Measurements from ENCODE around the gene ATG9B.
A peak's percentile ranks its signal among the peaks of the same experiment; 100 is the strongest.

ATG9B gene

DNA sequence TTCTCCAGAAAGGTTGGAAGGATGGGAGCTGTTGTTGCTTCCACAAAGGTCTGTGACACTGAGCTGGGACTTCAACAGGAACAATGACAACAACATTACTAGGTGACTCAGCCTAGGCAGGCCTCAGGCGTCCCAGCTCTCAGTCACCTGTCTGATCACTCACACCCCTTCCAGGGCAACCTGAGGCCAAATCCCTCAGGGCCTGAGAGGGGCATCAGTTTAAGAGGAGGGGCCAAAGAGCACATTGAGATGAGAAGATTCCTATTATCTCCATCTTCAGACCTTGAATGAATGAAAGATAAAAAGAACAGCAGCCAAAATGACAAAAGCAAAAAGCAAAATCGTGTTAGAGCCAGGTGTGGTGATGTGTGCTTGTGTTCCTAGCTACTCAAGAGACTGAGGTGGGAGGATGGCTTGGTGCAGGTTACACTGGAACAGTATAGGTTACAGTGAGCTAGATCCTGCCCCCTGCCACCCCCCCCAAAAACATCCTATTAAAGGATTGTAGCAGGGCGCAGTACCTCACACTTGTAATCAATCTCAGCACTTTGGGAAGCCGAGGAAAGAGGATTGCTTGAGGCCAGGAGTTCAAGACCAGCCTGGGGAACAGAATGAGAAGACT, at the start of gene ATG9B:
ATG9B (minus strand) TSS at position 60 of the 622 bp plus-strand sequence. CDS start 71 bp downstream, outside the sequence.
- DNase-seq: no peak

- DNase-seq: no peak
These were observed 49.7 kb upstream of the ATG9B start for GRCh38 chr7:151073990-151074389.

DNA sequence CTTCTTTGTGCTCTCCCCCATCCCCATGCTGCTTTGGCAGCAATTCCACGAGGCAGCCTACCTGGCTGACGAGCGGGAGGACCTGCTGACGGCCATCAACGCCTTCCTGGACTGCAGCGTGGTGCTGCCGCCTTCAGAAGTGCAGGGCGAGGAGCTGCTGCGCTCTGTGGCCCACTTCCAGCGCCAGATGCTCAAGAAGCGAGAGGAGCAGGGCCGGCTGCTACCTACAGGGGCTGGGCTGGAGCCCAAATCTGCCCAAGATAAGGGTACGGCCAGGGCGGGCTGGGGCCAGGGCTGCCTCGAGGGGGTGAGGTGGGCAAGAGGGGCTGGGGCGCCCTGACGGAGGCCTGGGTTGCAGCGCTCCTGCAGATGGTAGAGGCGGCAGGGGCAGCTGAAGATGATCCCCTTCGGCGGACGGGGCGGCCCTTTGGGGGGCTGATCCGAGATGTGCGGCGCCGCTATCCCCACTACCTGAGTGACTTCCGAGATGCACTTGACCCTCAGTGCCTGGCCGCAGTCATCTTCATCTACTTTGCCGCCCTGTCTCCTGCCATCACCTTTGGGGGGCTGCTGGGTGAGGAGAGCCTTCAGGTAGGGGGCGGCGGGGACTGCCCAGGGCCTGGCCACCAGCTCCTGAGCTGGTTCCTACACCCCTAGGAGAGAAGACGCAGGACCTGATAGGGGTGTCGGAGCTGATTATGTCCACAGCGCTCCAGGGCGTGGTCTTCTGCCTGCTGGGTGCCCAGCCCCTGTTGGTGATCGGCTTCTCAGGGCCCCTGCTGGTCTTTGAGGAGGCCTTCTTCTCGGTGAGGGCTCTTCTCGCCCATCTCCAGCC, 47.0 kb upstream of the ATG9B start:
- DNase-seq: no peak

GRCh38 chr7:151070574-151070960, 46.3 kb upstream of the ATG9B start:
- no peak for DNase-seq

GRCh38 chr7:151069841-151070573, 45.7 kb upstream of the ATG9B start:
- no peak for DNase-seq

- DNase-seq: no peak
These were observed 43.9 kb upstream of the ATG9B start for GRCh38 chr7:151068069-151068773.

DNA sequence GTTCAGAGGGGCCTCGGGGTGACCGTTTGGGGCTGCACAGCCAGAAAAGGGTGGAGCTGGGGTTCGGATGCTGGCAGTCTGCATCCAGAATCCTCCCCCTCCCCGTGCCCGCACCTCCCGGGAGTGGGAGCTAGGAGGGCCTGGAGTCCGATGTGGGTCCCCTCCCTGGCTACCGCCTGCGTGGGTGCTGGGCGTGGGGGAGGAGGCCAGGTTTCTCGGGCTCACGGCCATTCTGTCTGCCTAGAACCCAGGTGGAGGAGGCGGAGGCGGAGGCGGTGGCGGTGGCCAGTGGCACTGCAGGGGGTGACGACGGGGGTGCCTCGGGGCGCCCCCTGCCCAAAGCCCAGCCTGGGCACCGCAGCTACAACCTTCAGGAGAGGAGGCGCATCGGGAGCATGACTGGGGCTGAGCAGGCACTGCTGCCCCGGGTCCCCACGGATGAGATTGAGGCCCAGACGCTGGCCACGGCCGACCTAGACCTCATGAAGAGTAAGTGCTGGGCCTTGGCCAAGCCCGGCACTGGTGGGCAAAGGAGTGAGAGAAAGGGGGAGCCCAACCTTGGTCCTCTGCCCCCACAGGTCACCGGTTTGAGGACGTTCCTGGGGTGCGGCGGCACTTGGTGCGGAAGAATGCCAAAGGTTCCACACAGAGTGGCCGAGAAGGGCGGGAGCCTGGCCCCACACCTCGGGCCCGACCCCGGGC, 42.1 kb upstream of the ATG9B start:
- DNase-seq: no peak

DNA sequence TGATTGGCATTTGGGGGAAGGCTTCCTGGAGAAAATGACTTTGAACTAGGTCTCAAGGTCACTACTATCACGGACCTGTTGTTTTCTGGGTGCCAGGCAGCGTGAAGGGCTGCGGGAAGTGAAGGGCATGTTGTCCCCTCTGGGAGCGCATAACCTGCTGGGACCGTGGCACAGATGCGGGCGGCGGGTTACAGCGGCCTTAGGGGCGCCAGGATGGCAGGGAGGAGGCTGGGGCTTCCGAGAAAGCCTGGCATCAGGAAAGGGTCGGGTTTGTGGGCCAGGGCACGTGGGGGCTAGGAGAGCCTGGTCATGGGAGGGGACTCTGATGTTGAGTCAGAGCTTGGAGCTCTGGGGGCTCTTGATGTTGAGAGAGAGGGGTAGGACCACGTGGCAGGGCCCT, 41.2 kb upstream of the ATG9B start:
- no peak for DNase-seq

- DNase-seq: no peak
These were observed 40.7 kb upstream of the ATG9B start for GRCh38 chr7:151064993-151065392.

DNA sequence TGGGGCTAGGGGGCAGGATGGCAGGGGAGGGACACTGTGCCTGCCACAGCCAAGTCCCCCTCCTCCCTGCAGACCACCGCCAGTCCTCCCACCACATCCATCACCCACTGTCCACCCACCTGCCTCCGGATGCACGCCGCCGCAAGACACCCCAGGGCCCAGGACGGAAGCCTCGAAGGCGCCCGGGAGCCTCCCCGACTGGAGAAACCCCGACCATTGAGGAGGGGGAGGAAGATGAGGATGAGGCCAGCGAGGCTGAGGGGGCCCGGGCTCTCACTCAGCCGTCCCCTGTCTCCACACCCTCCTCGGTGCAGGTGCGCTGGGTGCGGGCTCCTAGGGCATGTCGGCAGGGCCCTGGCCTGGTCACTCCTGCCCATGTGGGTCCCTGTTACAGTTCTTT, 40.2 kb upstream of the ATG9B start:
- DNase-seq: no peak

DNA sequence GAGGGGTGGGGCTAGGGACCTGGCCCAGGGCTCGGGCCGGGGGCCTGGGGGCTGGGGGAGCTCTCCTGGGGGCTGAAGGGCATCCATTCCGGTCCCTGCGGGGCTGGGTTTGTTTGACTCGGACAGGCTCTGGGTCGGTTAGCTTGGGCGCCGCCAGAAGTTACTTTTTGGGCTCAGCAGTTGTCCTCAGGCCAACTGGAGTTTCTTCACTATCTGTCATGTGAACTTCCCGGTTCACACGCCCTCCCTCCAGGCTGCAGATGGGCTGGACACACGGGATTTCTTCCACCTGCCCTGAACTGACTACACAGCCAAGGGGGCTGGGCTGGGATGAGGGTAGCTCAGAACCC, 38.9 kb upstream of the ATG9B start:
- no peak for DNase-seq

GRCh38 chr7:151062399-151063211, 38.3 kb upstream of the ATG9B start:
- no peak for DNase-seq

- no peak for DNase-seq
These were observed 37.8 kb upstream of the ATG9B start for GRCh38 chr7:151062111-151062398.

- DNase-seq: no peak
These were observed 37.2 kb upstream of the ATG9B start for GRCh38 chr7:151061213-151062110.

DNA sequence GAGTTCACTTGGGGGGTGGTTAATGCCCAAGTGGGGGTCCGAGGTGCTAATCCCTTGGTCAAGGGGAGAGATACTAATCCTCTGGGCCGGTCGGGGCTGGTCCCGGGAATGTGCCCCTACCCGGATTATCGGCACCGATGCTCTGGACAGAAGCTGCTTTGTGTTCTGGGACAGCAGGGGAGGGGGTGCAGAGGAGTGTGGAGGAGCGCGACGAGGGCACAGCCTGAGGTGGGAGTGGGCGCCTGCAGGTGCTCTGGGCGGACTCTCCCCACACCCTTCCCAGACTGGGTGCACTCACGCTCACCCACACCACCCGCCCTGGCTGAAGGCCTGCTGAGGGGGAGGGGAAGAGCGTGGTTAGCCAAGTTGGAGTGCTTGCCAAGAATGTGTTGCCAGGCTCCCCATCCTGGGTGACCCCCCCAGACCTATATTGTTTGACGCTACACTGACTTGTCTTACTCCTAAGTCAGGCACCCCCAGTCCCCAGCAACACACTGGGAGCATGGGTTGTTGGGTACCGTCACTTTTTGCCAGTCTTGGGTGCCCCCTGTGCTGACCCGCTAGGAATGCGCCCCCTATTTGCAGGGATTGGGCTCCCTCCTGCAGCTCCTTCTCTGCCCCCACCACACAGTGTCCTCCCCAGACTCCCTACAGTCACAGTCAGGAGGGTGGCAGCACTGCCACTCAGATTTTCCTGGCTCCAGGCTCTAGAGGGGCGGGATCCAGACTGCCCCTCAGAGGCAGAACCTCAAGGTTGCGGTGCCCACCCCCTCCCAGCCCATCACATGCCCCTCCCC, 36.3 kb upstream of the ATG9B start:
- DNase-seq: no peak

DNA sequence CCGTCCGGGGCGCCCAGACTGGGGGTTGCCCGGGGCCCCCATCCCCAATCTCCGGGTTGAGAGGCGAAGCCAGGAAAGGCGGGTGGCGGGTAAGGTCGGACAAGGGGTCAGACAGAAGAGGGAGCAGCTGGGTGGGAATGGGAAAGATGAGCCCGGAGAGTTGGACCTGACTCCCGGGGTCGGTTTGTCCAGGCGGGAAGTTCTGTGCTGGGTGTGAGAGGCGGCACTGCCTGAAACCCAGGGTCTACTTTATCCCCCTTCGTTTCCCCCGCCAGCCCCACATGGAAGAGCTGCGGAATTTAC, 35.8 kb upstream of the ATG9B start:
- DNase-seq: no peak

DNA sequence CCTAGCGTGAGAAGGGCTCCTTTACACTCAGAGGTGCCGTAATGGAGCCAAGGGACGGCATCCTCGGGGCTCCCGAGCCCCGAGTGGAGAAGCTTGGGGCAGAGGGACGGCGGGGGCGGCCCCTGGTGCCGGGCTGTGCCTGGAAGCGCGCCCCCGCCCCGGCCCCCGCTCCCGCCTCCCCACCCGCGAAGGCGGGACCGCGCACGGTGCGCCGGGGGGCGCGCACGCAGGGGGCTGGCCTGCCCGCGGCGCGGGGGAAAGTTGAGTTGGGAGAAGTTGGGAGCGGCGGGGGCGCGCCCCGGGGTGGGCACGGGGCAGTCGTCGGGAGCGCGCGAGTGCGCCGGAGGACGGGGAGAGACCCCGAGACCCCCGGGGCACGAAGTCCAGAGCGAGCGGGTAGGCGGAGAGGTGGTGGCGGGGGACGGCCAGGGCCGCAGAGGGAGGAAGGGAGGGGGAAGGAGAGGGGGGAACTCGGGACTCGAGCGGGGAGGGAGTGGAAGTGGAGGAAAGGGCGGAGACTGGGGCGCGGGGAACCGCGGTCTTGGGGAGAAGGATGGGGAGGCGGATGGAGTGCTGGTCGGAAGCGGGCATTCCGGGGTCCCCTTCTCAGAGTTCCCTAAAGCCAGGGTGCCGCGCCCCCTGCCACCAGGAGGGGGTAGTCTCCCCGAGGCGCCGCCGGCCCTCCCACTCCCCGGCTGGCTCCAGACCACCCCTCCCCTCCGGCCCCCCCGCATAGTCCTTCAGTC, 35.2 kb upstream of the ATG9B start, which contains the start of gene SLC4A2:
SLC4A2 (plus strand) TSS at position 223 of the 746 bp plus-strand sequence. CDS start 2,399 bp downstream, outside the sequence.
- DNase-seq: peak; percentile 64 to 65

GRCh38 chr7:151058781-151059366, 34.6 kb upstream of the ATG9B start:
- no peak for DNase-seq

All from stimulated activated CD4-positive, alpha-beta T cell treated with anti-CD3 and anti-CD28 coated beads, Interleukin-2, amount 100 ng/mL, for 48 hours (primary cell).